GM23338 (cell line): Measurements from ENCODE around the gene PGS1. TPM values are rescaled to one million over a fixed set of nuclear protein-coding genes. Genes with fewer than 3 reads are reported as not detected.

Experiments used
- ATAC-seq: fragments of 200-7000 bp; cut with Tn5 transposase; 3 replicates; pipeline ENCODE4 v1.9.1; 2020
- DNase-seq: peaks from one replicate; pipeline ENCODE4 v3.0.0-alpha.2; 2015; ENCODE audit warnings: low spot score
- H2AFZ ChIP-seq: fragments of 200-600 bp; sonication (generic); 2 replicates; pipeline ENCODE4 v1.8.0; 2016; ENCODE audit warnings: antibody characterized with exemption, mild to moderate bottlenecking, moderate library complexity
- H3F3A ChIP-seq: fragments of 200-600 bp; sonication (generic); replicated peaks from 2 replicates; pipeline ENCODE4 v1.8.0; 2017; ENCODE audit warnings: antibody characterized with exemption, mixed run types, low read depth
- H3K27ac ChIP-seq: fragments of 200-600 bp; sonication (generic); 2 replicates; pipeline ENCODE4 v1.6.1; 2016; ENCODE audit warnings: low read depth
- H3K27me3 ChIP-seq: fragments of 200-600 bp; sonication (generic); 2 replicates; pipeline ENCODE4 v1.8.0; 2016; ENCODE audit warnings: mild to moderate bottlenecking, mixed run types, moderate library complexity; ENCODE audit not compliant: insufficient read depth
- H3K36me3 ChIP-seq: fragments of 200-600 bp; sonication (generic); 2 replicates; pipeline ENCODE4 v1.8.0; 2016; ENCODE audit warnings: mild to moderate bottlenecking; ENCODE audit not compliant: insufficient read depth
- H3K4me1 ChIP-seq: fragments of 200-600 bp; sonication (generic); 2 replicates; pipeline ENCODE4 v1.8.0; 2016; ENCODE audit warnings: mild to moderate bottlenecking, moderate library complexity; ENCODE audit not compliant: insufficient read depth
- H3K4me2 ChIP-seq: fragments of 200-600 bp; sonication (generic); 2 replicates; pipeline ENCODE4 v1.7.1; 2017; ENCODE audit warnings: mixed run types
- H3K4me3 ChIP-seq: fragments of 200-600 bp; sonication (generic); 2 replicates; pipeline ENCODE4 v1.6.1; 2016; ENCODE audit warnings: mixed run types
- H3K79me2 ChIP-seq: fragments of 200-600 bp; sonication (generic); replicated peaks from 2 replicates; pipeline ENCODE4 v1.8.0; 2017; ENCODE audit warnings: mild to moderate bottlenecking; ENCODE audit not compliant: insufficient read depth
- H3K9me2 ChIP-seq: fragments of 200-600 bp; sonication (generic); 2 replicates; pipeline ENCODE4 v1.8.0; 2017; ENCODE audit not compliant: insufficient read depth
- H4K20me1 ChIP-seq: fragments of 200-600 bp; sonication (generic); replicated peaks from 2 replicates; pipeline ENCODE4 v1.8.0; 2017; ENCODE audit warnings: mild to moderate bottlenecking; ENCODE audit not compliant: insufficient read depth
- H3K27ac Mint-ChIP-seq: 2 replicates; pipeline ENCODE4 v1.8.0; 2020; ENCODE audit warnings: inconsistent platforms, mild to moderate bottlenecking, moderate library complexity, mixed read lengths
- H3K27me3 Mint-ChIP-seq: 3 replicates; pipeline ENCODE4 v1.8.0; 2022; ENCODE audit warnings: low read depth, mild to moderate bottlenecking, moderate library complexity, mixed read lengths, inconsistent platforms; ENCODE audit not compliant: insufficient read depth, poor library complexity
- H3K36me3 Mint-ChIP-seq: 3 replicates; pipeline ENCODE4 v1.8.0; 2021; ENCODE audit warnings: low read depth, mild to moderate bottlenecking, inconsistent platforms, moderate library complexity, mixed read lengths
- H3K4me1 Mint-ChIP-seq: 3 replicates; pipeline ENCODE4 v1.8.0; 2020; ENCODE audit warnings: mild to moderate bottlenecking, inconsistent platforms, mixed read lengths
- H3K4me3 Mint-ChIP-seq: 3 replicates; pipeline ENCODE4 v1.8.0; 2021; ENCODE audit warnings: moderate library complexity, mild to moderate bottlenecking, inconsistent platforms, mixed read lengths
- H3K9me3 Mint-ChIP-seq: 3 replicates; pipeline ENCODE4 v1.8.0; 2020; ENCODE audit warnings: moderate library complexity, mild to moderate bottlenecking, inconsistent platforms, mixed read lengths
- CREB1 ChIP-seq: fragments of 250-450 bp; sonication (Bioruptor Pico); IDR thresholded peaks from 2 replicates; pipeline ENCODE4 v1.5.0; 2020; ENCODE audit warnings: low read depth, mild to moderate bottlenecking, moderate library complexity
- EZH2 ChIP-seq: fragments of 200-600 bp; sonication (generic); IDR thresholded peaks from one replicate; pipeline ENCODE4 v1.8.0; 2017; ENCODE audit warnings: antibody characterized with exemption, mild to moderate bottlenecking, low read depth; ENCODE audit not compliant: unreplicated experiment
- EZH2phosphoT487 ChIP-seq: fragments of 200-600 bp; sonication (generic); IDR thresholded peaks from one replicate; pipeline ENCODE4 v1.8.1; 2018; ENCODE audit warnings: antibody characterized with exemption; ENCODE audit not compliant: unreplicated experiment
- JUNB ChIP-seq: IDR thresholded peaks from one replicate; pipeline ENCODE4 v1.6.1; 2016; ENCODE audit warnings: antibody characterized with exemption; ENCODE audit not compliant: unreplicated experiment
- NANOG ChIP-seq: IDR thresholded peaks from 2 replicates; pipeline ENCODE4 v1.6.1; 2016; ENCODE audit warnings: antibody characterized with exemption, borderline replicate concordance
- POLR2AphosphoS5 ChIP-seq: IDR thresholded peaks from 2 replicates; pipeline ENCODE4 v1.6.1; 2016; ENCODE audit warnings: antibody characterized with exemption, low read depth
- ZNF114 ChIP-seq: fragments of 250-450 bp; sonication (Bioruptor Pico); IDR thresholded peaks from 2 replicates; pipeline ENCODE4 v1.5.0; 2020; ENCODE audit warnings: mild to moderate bottlenecking, moderate library complexity
- ZNF331 ChIP-seq: fragments of 250-450 bp; sonication (Bioruptor Pico); IDR thresholded peaks from 2 replicates; pipeline ENCODE4 v1.5.0; 2020; ENCODE audit warnings: low read depth, mild to moderate bottlenecking, moderate library complexity
- polyA plus RNA-seq: library from polyadenylated mRNA; unstranded; fragments of >200 nt; fragmentation: Nextera tagmentation; extraction: Ambion mirVana; gene quantifications from 2 replicates; pipeline ENCODE4 v1.2.1, GENCODE V29; 2016
- small RNA-seq: library from RNA; depleted of rRNA; stranded (forward); fragments of <200 nt; gene quantifications from one replicate; pipeline ENCODE3, GENCODE V24; 2014; ENCODE audit warnings: low replicate concordance
- total RNA-seq: library from RNA; depleted of rRNA; stranded (reverse); fragments of >200 nt; shearing (Covaris generic); gene quantifications from 2 replicates; pipeline ENCODE4 v1.2.3, GENCODE V29; 2014; rRNA removed
- TF ChIP-seq, protein P1 (sequence below): IDR thresholded peaks from 2 replicates; pipeline ENCODE4 v1.6.1; 2016; ENCODE audit warnings: antibody characterized with exemption
- TF ChIP-seq, protein P2 (sequence below): IDR thresholded peaks from one replicate; pipeline ENCODE4 v1.6.1; 2018; ENCODE audit warnings: antibody characterized with exemption; ENCODE audit not compliant: unreplicated experiment
- TF ChIP-seq, protein P3 (sequence below), 2 experiments: fragments of 200-600 bp in 1 of 2; sonication (generic) in 1 of 2; conservative IDR thresholded peaks; 2 replicates each; pipeline versions ENCODE4 v1.5.1 to v1.6.1; 2016 to 2017; ENCODE audit warnings: antibody characterized with exemption in 2 of 2, low read depth in 2 of 2, mild to moderate bottlenecking in 2 of 2, moderate library complexity in 1 of 2

PGS1 gene
- total and polyA plus RNA-seq, 2 experiments from 2014 or later: 43.9 to 67.1 TPM

DNA sequence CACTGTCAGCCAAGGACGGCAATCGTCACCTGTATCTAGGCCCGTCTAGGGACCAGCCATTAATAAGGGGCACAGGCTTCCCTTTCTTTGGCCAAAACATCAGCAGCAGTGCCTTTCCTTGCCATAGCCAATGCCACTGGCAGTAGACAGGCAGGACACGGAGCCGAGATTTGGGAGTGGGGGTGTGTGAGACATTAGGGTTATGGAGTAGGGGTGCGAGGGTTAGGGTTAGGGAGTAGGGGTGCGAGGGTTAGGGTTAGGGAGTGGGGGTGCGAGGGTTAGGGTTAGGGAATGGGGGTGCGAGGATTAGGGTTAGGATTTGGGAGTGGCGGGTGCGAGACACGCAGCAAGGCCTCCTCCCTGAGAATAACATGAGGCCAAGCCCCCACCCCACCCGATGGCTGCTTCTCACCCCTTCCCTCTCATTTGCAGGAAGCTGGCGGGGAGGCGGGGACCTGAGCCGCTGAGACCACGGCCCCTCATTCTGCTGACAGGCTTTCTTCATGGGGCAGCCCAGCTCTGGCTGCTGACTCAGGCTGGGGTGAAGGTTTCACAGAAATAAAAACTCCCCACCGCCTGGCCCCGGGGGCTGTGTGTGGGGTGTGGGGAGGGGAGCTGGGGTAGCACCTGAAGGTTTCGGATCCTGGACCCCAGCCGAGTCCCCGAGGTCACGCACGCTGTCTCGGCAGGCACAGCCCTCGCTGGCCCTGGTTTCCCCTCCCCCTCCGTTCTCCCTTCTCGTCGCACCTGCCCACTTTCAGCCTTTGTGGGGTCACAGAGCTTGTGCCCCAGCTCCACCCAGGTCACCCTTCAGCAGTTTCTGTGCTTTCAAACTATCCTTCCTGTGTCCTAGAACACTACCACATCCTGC, 93.8 kb downstream of the PGS1 start (continued):
- no peak for TF ChIP-seq ZNF114 (CRISPR knock-in tag)

DNA sequence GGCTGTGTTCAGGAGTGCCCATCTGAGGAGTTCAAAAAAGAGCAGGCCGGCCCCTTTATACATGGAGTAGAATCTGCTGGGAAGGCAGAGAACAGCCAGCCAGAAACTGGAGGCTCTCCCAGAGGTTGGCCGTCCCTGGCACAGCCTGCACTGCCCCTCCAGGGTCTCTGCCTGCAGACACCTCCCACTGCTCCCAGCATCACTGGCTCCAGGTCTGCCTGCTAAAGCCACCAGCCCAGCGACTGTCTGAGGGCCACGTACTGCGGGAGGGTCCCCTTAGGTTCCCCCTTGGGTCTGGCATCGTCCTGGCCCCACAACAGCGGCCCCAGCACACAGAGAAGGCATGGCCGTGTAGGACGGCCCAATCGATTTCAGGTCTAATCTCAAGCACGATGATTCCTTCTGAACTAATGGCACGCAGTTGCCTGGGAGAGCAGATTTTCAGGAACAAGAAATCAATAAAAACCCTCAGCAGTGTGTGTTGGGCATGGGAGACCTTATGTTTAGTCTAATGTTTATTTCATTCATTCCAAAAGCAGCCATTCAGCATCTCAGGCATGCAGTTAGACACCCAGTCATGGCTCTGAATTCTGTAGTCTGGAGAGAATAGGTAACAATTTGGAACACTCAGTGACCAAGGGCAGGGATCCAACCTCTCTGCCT, 95.6 kb downstream of the PGS1 start:
- H3K4me3 Mint-ChIP-seq: no peak overlapping the region
- Histone ChIP-seq H3K36me3 (no peaks in the 10 kb centered on the region), H3F3A (no peaks in the 10 kb centered on the region), H3K4me2 (no peak overlapping the region), H4K20me1 (no peaks in the 10 kb centered on the region), H3K27ac (no peak overlapping the region), H2AFZ (no peak overlapping the region), H3K27me3 (no peaks in the 10 kb centered on the region), H3K79me2 (no peaks in the 10 kb centered on the region), H3K4me3 (no peak overlapping the region), H3K4me1 (no peaks in the 10 kb centered on the region), H3K9me2 (peaks cover 7% of the 10 kb centered on the region; the same call in 1 of the 2 replicates)
- DNase-seq: no peak
- H3K4me1 Mint-ChIP-seq: peaks cover 3% of the 10 kb centered on the region; the same call in 2 of the 3 replicates
- H3K36me3 Mint-ChIP-seq: no peaks in the 10 kb centered on the region
- H3K9me3 Mint-ChIP-seq: peaks cover 7% of the 10 kb centered on the region; the same call in 1 of the 3 replicates
- ATAC-seq: no peak
- TF ChIP-seq EZH2: no peak
- TF ChIP-seq ZNF331 (CRISPR knock-in tag): no peak
- TF ChIP-seq, protein P1, sequence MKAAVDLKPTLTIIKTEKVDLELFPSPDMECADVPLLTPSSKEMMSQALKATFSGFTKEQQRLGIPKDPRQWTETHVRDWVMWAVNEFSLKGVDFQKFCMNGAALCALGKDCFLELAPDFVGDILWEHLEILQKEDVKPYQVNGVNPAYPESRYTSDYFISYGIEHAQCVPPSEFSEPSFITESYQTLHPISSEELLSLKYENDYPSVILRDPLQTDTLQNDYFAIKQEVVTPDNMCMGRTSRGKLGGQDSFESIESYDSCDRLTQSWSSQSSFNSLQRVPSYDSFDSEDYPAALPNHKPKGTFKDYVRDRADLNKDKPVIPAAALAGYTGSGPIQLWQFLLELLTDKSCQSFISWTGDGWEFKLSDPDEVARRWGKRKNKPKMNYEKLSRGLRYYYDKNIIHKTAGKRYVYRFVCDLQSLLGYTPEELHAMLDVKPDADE: no peak
- no peak for TF ChIP-seq NANOG
- TF ChIP-seq ZNF114 (CRISPR knock-in tag): no peak
- TF ChIP-seq CREB1: no peak
- TF ChIP-seq, protein P2, sequence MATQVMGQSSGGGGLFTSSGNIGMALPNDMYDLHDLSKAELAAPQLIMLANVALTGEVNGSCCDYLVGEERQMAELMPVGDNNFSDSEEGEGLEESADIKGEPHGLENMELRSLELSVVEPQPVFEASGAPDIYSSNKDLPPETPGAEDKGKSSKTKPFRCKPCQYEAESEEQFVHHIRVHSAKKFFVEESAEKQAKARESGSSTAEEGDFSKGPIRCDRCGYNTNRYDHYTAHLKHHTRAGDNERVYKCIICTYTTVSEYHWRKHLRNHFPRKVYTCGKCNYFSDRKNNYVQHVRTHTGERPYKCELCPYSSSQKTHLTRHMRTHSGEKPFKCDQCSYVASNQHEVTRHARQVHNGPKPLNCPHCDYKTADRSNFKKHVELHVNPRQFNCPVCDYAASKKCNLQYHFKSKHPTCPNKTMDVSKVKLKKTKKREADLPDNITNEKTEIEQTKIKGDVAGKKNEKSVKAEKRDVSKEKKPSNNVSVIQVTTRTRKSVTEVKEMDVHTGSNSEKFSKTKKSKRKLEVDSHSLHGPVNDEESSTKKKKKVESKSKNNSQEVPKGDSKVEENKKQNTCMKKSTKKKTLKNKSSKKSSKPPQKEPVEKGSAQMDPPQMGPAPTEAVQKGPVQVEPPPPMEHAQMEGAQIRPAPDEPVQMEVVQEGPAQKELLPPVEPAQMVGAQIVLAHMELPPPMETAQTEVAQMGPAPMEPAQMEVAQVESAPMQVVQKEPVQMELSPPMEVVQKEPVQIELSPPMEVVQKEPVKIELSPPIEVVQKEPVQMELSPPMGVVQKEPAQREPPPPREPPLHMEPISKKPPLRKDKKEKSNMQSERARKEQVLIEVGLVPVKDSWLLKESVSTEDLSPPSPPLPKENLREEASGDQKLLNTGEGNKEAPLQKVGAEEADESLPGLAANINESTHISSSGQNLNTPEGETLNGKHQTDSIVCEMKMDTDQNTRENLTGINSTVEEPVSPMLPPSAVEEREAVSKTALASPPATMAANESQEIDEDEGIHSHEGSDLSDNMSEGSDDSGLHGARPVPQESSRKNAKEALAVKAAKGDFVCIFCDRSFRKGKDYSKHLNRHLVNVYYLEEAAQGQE: no peak
- no peak for TF ChIP-seq EZH2phosphoT487
- TF ChIP-seq, protein P3, sequence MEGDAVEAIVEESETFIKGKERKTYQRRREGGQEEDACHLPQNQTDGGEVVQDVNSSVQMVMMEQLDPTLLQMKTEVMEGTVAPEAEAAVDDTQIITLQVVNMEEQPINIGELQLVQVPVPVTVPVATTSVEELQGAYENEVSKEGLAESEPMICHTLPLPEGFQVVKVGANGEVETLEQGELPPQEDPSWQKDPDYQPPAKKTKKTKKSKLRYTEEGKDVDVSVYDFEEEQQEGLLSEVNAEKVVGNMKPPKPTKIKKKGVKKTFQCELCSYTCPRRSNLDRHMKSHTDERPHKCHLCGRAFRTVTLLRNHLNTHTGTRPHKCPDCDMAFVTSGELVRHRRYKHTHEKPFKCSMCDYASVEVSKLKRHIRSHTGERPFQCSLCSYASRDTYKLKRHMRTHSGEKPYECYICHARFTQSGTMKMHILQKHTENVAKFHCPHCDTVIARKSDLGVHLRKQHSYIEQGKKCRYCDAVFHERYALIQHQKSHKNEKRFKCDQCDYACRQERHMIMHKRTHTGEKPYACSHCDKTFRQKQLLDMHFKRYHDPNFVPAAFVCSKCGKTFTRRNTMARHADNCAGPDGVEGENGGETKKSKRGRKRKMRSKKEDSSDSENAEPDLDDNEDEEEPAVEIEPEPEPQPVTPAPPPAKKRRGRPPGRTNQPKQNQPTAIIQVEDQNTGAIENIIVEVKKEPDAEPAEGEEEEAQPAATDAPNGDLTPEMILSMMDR (conservative IDR thresholded peaks at IDR 0.05; ENCODE audit: low read depth in 2 of 2): no peak
- TF ChIP-seq POLR2AphosphoS5: no peak
- TF ChIP-seq JUNB: no peak
- H3K27me3 Mint-ChIP-seq: peaks cover 3% of the 10 kb centered on the region
- no peak overlapping the region for H3K27ac Mint-ChIP-seq

Small RNA genes lying within 50 kb of the gene (small RNA-seq; reads per million reads assigned to genes)
- gene RF00415: not detected
- 0.07 reads per million for gene RN7SL236P

Other genes with a start within 250 kb of the PGS1 start
- 56.7 and 72.2 TPM in 2 replicates for gene TMC6, start 249.9 kb upstream of the PGS1 start, total RNA-seq
- 50.0 and 53.3 TPM in 2 replicates for gene TMC6, start 249.9 kb upstream of the PGS1 start, polyA plus RNA-seq
- 1.2 and 2.2 TPM in 2 replicates for gene TMC8, start 247.9 kb upstream of the PGS1 start, total RNA-seq
- gene TMC8, start 247.9 kb upstream of the PGS1 start, polyA plus RNA-seq: 1.3 and 1.8 TPM in 2 replicates
- not detected in 2 replicates for gene C17orf99, start 232.3 kb upstream of the PGS1 start, total RNA-seq
- gene C17orf99, start 232.3 kb upstream of the PGS1 start, polyA plus RNA-seq: not detected in 2 replicates
- 33.0 and 61.6 TPM in 2 replicates for gene SYNGR2, start 210.1 kb upstream of the PGS1 start, total RNA-seq
- 43.1 and 46.9 TPM in 2 replicates for gene SYNGR2, start 210.1 kb upstream of the PGS1 start, polyA plus RNA-seq
- 83.7 and 84.4 TPM in 2 replicates for gene TK1, start 191.6 kb upstream of the PGS1 start, total RNA-seq
- 74.5 and 74.6 TPM in 2 replicates for gene TK1, start 191.6 kb upstream of the PGS1 start, polyA plus RNA-seq
- 43.0 and 47.5 TPM in 2 replicates for gene AFMID, start 191.3 kb upstream of the PGS1 start, total RNA-seq
- gene AFMID, start 191.3 kb upstream of the PGS1 start, polyA plus RNA-seq: 36.8 and 38.0 TPM in 2 replicates
- 89.7 and 114 TPM in 2 replicates for gene BIRC5, start 164.4 kb upstream of the PGS1 start, total RNA-seq
- gene BIRC5, start 164.4 kb upstream of the PGS1 start, polyA plus RNA-seq: 111 and 132 TPM in 2 replicates
- gene TMEM235, start 147.0 kb upstream of the PGS1 start, total RNA-seq: not detected in 2 replicates
- gene TMEM235, start 147.0 kb upstream of the PGS1 start, polyA plus RNA-seq: not detected in 2 replicates
- 25.1 and 32.9 TPM in 2 replicates for gene SOCS3, start 18.6 kb upstream of the PGS1 start, total RNA-seq
- 13.2 TPM in 2 replicates for gene SOCS3, start 18.6 kb upstream of the PGS1 start, polyA plus RNA-seq
- 0.59 and 1.5 TPM in 2 replicates for gene DNAH17, start 198.7 kb downstream of the PGS1 start, total RNA-seq
- 2.0 and 2.2 TPM in 2 replicates for gene DNAH17, start 198.7 kb downstream of the PGS1 start, polyA plus RNA-seq